ENCODE data around the gene UBE2H.

- TF ChIP-seq CTCF (IDR thresholded peaks at IDR 0.05 in 4 of 5, conservative IDR thresholded peaks at IDR 0.05 in 1 of 5) (no peak), POLR2A (IDR thresholded peaks at IDR 0.05) (no peak)
These were observed 168.3 kb downstream of the UBE2H start for GRCh38 chr7:129784437-129784782.
